HG03354 (cell line): ENCODE results near the gene GABRD.

ENCODE experiments used
- ATAC-seq: cut with Tn5 transposase; IDR thresholded peaks from one replicate; pipeline ENCODE4 v1.9.1; 2021; ENCODE audit warnings: mild to moderate bottlenecking; ENCODE audit not compliant: unreplicated experiment, poor library complexity, severe bottlenecking

GABRD gene

DNA sequence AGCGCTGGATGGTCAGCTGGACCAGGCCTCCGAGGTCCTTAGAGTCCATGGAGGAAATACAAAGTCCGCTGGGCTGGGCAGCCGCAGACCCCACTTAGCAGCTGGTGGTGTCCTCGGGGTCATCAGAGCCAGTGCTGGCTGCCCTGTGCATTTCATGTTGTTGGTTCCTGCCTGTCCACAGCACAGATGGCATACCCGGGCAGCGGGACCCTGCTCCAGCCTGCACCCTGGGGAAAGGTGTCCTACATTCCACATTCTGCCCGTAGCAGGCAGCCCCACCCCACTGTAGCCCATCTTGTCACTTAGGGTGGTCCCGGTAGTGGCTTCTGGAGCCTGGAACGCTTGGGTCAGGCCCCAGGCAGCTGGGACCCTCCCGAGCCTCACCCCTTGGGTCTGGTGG, 50.9 kb downstream of the GABRD start:
- no peak for ATAC-seq

- ATAC-seq, result no peak
Observed at GRCh38 chr1:2070800-2071530, 51.8 kb downstream of the GABRD start.

DNA sequence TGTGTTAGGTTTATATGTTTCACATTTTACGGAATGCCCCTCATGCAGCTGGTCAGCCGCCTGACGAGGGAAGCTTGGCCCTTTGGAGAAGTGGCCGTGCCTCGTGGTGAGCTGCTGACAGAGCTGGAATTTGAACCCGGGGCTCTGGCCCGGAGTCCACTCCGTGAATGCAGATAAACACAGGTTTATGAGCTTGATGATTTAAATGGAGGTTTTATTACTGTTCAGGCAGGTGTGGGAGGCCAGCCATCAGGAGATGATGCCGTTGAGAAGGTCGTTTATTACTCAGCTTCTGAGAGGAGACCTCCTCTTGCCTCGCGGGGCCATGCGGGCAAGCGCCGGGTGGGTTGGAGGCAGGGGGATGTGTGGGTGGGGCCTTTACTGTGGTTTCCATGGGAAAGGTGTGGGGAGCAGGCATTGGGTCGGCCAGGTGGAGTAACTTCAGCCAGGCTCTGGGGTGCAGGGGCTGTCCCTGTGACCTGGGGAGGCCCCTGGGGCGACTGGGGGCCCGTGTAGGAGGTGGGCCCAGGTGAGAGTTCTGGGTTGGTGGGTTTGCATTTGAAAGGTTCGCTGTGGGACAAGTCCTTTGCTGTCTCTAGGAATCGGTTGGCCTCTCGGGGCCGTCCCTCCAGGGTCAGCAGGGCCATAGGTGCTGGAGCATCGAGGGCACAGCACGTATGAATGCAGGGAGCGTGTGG, 53.1 kb downstream of the GABRD start:
- no peak for ATAC-seq

DNA sequence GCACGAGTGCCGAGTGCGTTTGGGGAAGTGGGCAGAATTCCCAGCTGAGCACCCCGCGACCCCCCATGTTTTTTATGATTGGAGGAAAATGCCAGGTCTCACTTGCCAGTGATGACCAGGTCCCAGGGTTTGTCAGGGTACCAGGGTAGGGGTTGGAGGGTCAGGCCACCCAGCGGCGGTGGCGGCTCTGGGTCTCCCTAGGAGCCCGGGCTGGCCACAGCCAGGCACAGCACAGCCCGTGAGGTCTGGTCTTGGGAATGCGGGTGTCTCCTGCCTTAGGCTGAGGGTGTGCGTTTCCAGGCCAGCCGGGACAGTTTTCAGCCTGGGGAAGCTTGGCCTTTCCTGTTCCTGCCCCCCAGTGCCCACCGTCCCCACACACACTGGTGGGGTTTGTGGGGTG, 53.7 kb downstream of the GABRD start:
- no peak for ATAC-seq

- no peak for ATAC-seq
Observed at GRCh38 chr1:2073382-2074230, 54.5 kb downstream of the GABRD start.

DNA sequence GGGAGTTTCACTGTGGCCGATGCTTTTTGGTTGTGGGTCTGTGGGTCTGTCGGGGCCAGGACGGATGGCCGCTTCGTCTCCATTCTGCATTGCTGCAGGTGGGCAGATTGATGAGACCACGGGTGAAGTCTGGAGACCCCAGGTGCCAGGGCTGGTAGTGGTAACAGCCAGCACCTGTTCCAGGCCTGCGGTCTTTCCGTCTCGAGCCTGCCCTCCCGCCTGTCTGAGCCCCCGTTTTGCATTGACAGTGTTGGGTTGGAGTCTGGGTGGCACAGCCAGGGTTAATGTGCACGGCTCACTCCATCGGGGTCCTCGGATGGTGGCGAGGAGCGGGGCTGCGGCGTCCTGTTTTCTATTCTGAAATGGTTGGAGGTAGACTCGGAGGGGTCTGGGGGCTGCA, 55.3 kb downstream of the GABRD start:
- ATAC-seq, result no peak

DNA sequence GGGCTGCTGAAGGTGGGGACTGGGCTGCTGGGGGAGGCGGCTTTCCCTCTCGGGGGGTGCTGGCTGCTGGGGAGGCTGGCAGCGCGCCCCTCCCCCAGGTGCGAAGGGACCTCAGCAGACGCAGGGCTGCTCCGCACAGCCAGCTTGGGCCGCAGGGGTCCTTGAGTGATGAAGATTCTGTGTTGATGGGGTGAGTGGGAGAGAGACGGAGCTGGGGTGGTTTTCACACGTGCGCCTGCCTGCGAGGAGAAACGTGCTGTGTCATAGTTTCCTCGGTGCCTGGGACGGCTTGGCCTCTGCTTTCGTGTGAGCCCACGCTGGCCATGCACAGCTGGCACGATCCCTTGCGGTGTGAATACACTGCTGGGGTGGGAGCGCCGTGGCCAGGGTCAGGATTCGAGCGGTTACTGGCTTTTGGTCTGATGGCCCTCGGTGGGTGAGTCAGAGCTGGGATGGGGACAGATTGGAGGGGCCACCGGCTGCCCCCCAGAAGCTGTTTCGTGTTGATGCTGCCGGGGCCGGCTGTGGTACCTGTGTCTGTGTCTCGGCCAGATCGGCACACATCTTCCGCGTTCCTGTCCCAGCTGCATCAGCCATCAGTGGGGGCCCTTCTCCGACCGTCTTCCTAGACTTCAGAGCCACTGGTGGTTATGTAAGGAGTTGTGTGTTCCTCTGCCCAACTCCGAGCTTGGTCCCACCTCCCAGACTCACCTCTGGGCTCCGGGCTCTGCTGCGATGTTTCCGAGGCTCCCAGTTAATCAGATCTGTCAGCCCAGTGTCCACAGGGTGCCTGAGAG, 56.0 kb downstream of the GABRD start:
- no peak for ATAC-seq

DNA sequence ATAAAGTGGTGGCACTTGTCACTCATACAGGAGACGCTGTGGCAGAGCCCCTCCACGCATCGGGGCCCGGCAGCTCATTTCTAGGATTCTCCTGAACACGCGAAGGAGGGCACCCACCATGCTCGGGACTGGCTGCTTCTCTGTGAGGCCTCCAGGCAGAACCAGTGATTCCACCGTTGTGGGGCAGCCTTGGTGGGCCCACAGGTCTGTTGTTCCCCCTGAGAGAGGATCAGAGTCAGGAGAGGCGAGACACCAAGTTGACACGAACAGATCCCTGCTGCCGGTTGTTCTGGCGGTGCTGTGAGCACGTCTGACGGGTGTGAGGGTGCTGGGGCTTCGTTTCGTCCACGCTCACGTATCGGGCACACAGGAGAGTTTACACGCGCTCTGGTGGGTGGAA, 57.7 kb downstream of the GABRD start:
- no peak for ATAC-seq

DNA sequence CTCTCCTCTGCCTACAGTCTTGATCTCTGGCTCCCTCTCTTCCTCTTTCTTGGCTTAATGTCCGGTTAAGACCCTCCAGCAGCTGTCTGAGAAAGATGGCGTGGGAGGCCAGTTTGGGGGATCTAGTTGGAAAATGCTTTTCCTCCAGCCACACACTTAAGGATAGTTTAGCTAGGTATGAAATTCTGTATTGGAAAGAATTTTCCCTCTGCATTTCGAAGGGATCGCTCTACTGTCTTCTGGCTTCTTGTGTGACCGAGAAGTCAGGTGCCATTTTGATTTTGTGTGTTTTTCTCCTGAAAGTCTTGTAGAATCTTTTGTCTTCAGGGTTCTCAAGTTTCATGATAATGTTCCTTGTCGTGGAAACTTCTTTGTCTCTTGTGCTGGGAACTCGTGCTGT, 59.0 kb downstream of the GABRD start:
- no peak for ATAC-seq

DNA sequence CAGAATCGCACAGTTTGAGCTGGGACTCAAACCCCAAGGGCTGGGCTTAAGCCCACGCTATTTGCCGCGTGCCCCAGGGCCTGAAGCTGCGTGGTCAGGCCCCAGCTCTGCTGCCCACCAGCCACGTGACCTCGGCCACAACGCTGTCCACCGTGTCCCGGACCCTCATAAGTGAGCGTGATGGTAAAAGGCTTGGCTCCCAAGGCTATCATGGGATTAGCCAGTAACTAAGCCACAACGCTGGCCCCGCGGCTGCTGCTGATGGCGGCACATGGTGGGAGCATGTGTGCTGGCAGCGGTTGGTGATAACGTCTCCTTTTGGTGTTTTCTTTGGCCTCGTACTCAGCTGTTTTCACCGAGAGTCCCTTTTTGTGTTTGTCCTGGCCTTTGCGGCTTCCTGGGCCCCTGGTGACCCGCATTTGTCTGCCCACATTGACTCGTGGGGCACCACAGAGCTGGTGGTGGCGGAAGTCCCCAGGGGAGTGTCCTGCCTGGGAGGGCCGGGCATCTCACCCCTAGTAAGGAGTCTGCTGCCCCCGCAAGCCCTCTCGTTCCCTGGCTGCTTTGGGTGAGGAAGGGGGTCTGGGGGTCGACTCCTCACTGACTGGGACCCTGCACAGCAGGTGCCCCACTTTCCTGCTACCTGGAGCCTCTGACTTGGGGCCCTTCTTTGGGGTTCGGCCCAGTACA, 60.4 kb downstream of the GABRD start:
- ATAC-seq, result no peak

DNA sequence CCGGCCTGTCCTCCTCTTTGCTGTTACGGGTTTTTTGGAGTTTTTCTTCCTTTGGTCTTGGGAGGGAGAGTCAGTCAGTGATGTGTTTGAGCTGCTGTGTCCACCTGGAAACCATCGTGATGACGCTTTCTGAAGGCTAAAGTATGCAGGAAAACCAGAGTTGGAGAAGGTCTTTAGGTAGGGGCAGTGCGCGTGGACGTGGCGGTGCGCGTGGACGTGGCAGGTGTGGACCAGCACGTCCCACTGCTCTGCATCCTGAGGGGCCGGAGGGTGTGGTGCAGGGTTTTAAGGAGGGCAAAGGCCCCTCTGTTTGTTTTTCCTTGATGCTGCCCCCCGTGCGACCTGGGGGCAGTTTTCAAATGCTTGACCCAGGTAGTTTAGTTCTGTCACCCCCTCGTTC, 61.0 kb downstream of the GABRD start:
- ATAC-seq, result no peak
